PC-9 (cell line): ENCODE results near the gene SIGLECL1. TPM values are rescaled to one million over a fixed set of nuclear protein-coding genes. Genes with fewer than 3 reads are reported as not detected.

ENCODE experiments used
- BruUV-seq: library from RNA; stranded (reverse); fragments of 400-500 nt; replicated peaks from 2 replicates; lab custom pipeline; 2021; lab: Mats Ljungman, UMichigan
- CTCF ChIA-PET: fragments of 300-600 bp; sonication (Branson Sonifier 250); formaldehyde crosslinking; loops from one replicate; lab custom pipeline; 2022; ENCODE audit warnings: antibody characterized with exemption; lab: Charles Lee
- POLR2A ChIA-PET: fragments of 300-600 bp; sonication (Branson Sonifier 250); formaldehyde crosslinking; loops from one replicate; lab custom pipeline; 2022; ENCODE audit warnings: antibody characterized with exemption; ENCODE audit not compliant: unreplicated experiment; lab: Charles Lee
- DNase-seq, 2 experiments: peaks; one replicate each; pipeline versions ENCODE4 v3.0.0 to v3.0.0-alpha.2; 2015 to 2022; ENCODE audit warnings: mixed read lengths in 1 of 2
- H2AFZ ChIP-seq: fragments of 200-600 bp; sonication (generic); 2 replicates; pipeline ENCODE4 v1.8.1; 2017; ENCODE audit warnings: antibody characterized with exemption
- H3F3A ChIP-seq: fragments of 200-600 bp; sonication (generic); 2 replicates; pipeline ENCODE4 v1.8.1; 2017; ENCODE audit warnings: antibody characterized with exemption, mild to moderate bottlenecking, low read depth; ENCODE audit not compliant: insufficient read depth
- H3K27ac ChIP-seq: fragments of 200-600 bp; sonication (generic); 2 replicates; pipeline ENCODE4 v1.6.1; 2016; ENCODE audit warnings: mixed run types
- H3K27me3 ChIP-seq: fragments of 200-600 bp; sonication (generic); 2 replicates; pipeline ENCODE4 v1.6.1; 2016; ENCODE audit warnings: low read depth, mixed run types; ENCODE audit not compliant: insufficient read depth
- H3K36me3 ChIP-seq: fragments of 200-600 bp; sonication (generic); 2 replicates; pipeline ENCODE4 v1.6.1; 2016; ENCODE audit warnings: low read depth, mixed run types
- H3K4me1 ChIP-seq: fragments of 200-600 bp; sonication (generic); replicated peaks from 2 replicates; pipeline ENCODE4 v1.6.1; 2016; ENCODE audit warnings: mixed run types; ENCODE audit not compliant: insufficient read depth
- H3K4me2 ChIP-seq: fragments of 200-600 bp; sonication (generic); 2 replicates; pipeline ENCODE4 v1.6.1; 2017; ENCODE audit warnings: mixed run types
- H3K4me3 ChIP-seq: fragments of 200-600 bp; sonication (generic); 2 replicates; pipeline ENCODE4 v1.6.1; 2016; ENCODE audit warnings: mixed run types
- H3K79me2 ChIP-seq: fragments of 200-600 bp; sonication (generic); 2 replicates; pipeline ENCODE4 v1.6.1; 2017; ENCODE audit warnings: low read depth, mixed run types
- H3K9me2 ChIP-seq: fragments of 200-600 bp; sonication (generic); 2 replicates; pipeline ENCODE4 v1.8.1; 2017; ENCODE audit warnings: mild to moderate bottlenecking; ENCODE audit not compliant: insufficient read depth
- H3K9me3 ChIP-seq: fragments of 200-600 bp; sonication (generic); 2 replicates; pipeline ENCODE4 v1.8.1; 2016; ENCODE audit warnings: low read depth; ENCODE audit not compliant: insufficient read depth
- H4K20me1 ChIP-seq: fragments of 200-600 bp; sonication (generic); 2 replicates; pipeline ENCODE4 v1.8.1; 2017; ENCODE audit not compliant: insufficient read depth
- EZH2 ChIP-seq: fragments of 200-600 bp; sonication (generic); IDR thresholded peaks from 2 replicates; pipeline ENCODE4 v1.8.0; 2017; ENCODE audit warnings: antibody characterized with exemption, low read depth
- intact Hi-C: fragments of 100-400 bp; cut with micrococcal nuclease; formaldehyde crosslinking; loops from one replicate; pipeline ENCODE4 v1.10.0; 2022; ENCODE audit not compliant: unreplicated experiment
- total RNA-seq: library from RNA; stranded (reverse); gene quantifications from 2 replicates; pipeline ENCODE4 v1.2.3, GENCODE V29; 2021
- TF ChIP-seq, protein P1 (sequence below): fragments of 200-600 bp; sonication (generic); conservative IDR thresholded peaks from 2 replicates; pipeline ENCODE4 v1.6.1; 2017; ENCODE audit warnings: mixed run types, antibody characterized with exemption, mild to moderate bottlenecking, moderate library complexity

SIGLECL1 gene
- total RNA-seq, 1 experiment from 2014 or later, result not detected

DNA sequence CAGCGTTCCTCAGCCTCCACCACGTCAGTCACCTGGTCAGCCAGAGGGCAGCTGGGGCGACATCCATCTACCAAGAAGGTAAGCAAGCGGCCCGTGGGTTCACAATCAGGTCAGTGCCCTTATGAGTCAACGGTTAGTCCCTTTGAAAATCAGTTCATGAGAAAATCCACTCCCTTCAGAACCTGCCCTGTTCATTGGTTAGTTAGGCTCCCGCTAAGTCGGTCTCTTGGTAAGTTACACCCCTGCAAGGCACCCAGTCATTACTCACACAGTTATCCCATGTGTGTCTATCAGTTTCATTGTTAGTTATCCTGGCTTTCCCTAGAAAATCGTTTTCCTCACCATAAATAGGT is 564 bp downstream of the SIGLECL1 start:
- H3K27ac ChIP-seq, result no peak overlapping the region
- intact Hi-C loops, result no loop called here
- H3K4me3 ChIP-seq, result no peak overlapping the region

DNA sequence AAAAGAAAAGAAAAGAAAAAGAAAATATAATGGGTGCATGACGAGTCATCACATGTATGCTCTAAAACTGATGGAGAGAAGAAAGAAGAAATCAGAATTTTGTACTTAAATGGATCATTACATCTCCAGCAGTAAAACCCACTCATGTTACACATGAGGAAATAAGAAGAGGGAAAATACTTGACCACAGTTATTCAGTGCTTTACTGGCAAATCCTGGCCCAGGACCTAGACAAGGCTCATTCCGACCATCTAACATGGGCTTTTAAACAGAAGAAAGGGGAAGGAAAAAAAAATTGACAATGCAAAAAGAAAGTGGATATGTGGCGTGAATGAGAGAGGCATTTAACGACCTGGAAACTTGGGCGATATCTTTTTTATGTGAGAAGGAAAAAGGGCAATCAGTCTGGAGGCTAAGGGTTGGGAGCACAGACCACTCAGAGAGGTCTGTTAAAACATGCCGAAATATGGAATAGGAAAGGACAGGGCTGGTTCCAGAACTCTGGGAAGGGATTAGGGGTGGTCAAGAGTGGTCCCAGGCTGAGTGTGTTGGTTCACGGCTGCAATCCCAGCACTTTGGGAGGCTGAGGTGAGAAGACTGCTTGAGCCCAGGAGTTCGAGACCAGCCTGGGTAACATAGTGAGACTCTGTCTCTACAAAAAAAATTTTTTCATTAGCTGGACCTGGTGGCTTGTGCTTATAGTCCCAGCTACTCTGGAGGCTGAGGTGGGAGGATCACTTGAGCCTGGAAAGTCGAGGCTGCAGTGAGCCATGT is 1.6 kb downstream of the SIGLECL1 start:
- Histone ChIP-seq H3K4me1 (no peaks in the 10 kb centered on the region), H3K36me3 (no peaks in the 10 kb centered on the region), H3F3A (no peaks in the 10 kb centered on the region), H2AFZ (no peak overlapping the region), H3K4me3 (no peak overlapping the region), H3K79me2 (no peaks in the 10 kb centered on the region), H3K9me2 (no peaks in the 10 kb centered on the region), H3K4me2 (no peak overlapping the region), H3K27ac (no peak overlapping the region), H3K9me3 (no peaks in the 10 kb centered on the region), H4K20me1 (no peaks in the 10 kb centered on the region), H3K27me3 (peaks cover 89% of the 10 kb centered on the region)
- BruUV-seq, result no TSS peak
- intact Hi-C loops, result no loop called here
- CTCF ChIA-PET, result no interaction called here
- POLR2A ChIA-PET, result no interaction called here
- TF ChIP-seq, protein P1, sequence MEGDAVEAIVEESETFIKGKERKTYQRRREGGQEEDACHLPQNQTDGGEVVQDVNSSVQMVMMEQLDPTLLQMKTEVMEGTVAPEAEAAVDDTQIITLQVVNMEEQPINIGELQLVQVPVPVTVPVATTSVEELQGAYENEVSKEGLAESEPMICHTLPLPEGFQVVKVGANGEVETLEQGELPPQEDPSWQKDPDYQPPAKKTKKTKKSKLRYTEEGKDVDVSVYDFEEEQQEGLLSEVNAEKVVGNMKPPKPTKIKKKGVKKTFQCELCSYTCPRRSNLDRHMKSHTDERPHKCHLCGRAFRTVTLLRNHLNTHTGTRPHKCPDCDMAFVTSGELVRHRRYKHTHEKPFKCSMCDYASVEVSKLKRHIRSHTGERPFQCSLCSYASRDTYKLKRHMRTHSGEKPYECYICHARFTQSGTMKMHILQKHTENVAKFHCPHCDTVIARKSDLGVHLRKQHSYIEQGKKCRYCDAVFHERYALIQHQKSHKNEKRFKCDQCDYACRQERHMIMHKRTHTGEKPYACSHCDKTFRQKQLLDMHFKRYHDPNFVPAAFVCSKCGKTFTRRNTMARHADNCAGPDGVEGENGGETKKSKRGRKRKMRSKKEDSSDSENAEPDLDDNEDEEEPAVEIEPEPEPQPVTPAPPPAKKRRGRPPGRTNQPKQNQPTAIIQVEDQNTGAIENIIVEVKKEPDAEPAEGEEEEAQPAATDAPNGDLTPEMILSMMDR, result no peak
- no peak for TF ChIP-seq EZH2
- DNase-seq, result no peak

More for the DNA sequence above, 564 bp downstream of the SIGLECL1 start:
- Histone ChIP-seq H3K36me3 (no peaks in the 10 kb centered on the region), H3F3A (no peaks in the 10 kb centered on the region), H3K9me3 (no peaks in the 10 kb centered on the region), H4K20me1 (no peaks in the 10 kb centered on the region), H3K4me2 (no peak overlapping the region), H3K79me2 (no peaks in the 10 kb centered on the region), H3K4me1 (no peaks in the 10 kb centered on the region), H2AFZ (no peak overlapping the region), H3K9me2 (no peaks in the 10 kb centered on the region), H3K27me3 (peaks cover 93% of the 10 kb centered on the region)
- peak in 1 of 2 experiments; percentile 56 for DNase-seq
- ChIA-PET POLR2A (no interaction called here), CTCF (no interaction called here)
- TF ChIP-seq EZH2, result no peak
- TF ChIP-seq, protein P1, result no peak
- BruUV-seq, result no TSS peak

DNA sequence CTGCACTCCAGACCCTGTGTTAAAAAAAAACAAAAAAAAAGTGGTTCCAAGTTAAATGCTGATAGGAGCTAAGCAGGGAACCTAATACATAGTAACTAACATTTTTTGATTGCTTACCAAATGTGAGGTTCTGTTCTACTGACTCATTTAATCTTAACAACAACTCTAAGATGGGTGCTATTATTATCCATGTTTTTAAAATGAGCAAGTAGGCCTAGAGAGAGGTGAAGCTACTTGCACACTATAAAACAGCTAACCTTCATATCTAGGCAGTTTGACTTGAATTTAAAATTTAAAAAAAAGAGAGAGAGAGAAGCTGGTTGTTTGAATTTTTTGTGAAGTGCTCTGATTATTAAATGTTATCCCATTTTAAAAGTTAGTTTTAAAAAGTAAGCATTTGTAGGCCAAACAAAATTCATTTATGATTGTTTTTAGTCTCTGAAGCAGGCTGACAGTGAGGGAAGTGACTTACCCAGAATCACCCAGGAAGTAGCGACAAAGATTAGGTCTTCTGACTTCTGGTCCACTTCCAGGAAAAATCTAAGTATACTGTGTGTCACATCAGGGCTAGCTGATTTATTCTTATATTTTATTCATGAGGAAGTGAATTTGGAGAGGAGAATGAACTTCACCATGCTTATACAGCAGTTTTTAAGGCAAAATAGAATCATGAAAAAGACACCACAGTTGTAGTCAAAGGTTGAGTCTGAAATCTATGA is 2.4 kb downstream of the SIGLECL1 start:
- H3F3A ChIP-seq, result no peaks in the 10 kb centered on the region
- no peaks in the 10 kb centered on the region for H3K4me1 ChIP-seq
- no peak for DNase-seq
- POLR2A ChIA-PET, result no interaction called here
- H3K36me3 ChIP-seq, result no peaks in the 10 kb centered on the region
- TF ChIP-seq, protein P1, result no peak
- TF ChIP-seq EZH2, result no peak
- intact Hi-C loops, result no loop called here
- no TSS peak for BruUV-seq
- H3K79me2 ChIP-seq, result no peaks in the 10 kb centered on the region
- no peak overlapping the region for H3K4me2 ChIP-seq
- no peak overlapping the region for H2AFZ ChIP-seq
- no peak overlapping the region for H3K27ac ChIP-seq
- no peak overlapping the region for H3K4me3 ChIP-seq
- peaks cover 88% of the 10 kb centered on the region for H3K27me3 ChIP-seq
- H3K9me2 ChIP-seq, result no peaks in the 10 kb centered on the region
- no peaks in the 10 kb centered on the region for H4K20me1 ChIP-seq
- CTCF ChIA-PET, result no interaction called here
- H3K9me3 ChIP-seq, result no peaks in the 10 kb centered on the region
